Activated CD8-positive, alpha-beta T cell treated with anti-CD3 and anti-CD28 coated beads for 36 hours (primary cell): ENCODE measurements around the gene EDC4. TPM values are rescaled to one million over a fixed set of nuclear protein-coding genes. Genes with fewer than 3 reads are reported as not detected.
"Not testable (repeated sequence)": the region's sequence is repeated elsewhere in the genome, so short reads cannot be mapped to it uniquely, and the experiment has no call there.

Source experiments
- ATAC-seq: fragments of 200-7000 bp; cut with Tn5 transposase; one replicate; pipeline ENCODE4 v1.10.0; 2021; ENCODE audit warnings: mild to moderate bottlenecking, moderate library complexity
- CTCF ChIA-PET: fragments of 350-600 bp; sonication (Branson Sonifier 250); formaldehyde crosslinking; loops from one replicate; lab custom pipeline; 2021; ENCODE audit warnings: antibody characterized with exemption; lab: Charles Lee
- POLR2A ChIA-PET: fragments of 350-600 bp; sonication (Branson Sonifier 250); formaldehyde crosslinking; loops from one replicate; lab custom pipeline; 2021; ENCODE audit warnings: antibody characterized with exemption; lab: Charles Lee
- DNase-seq: peaks from one replicate; pipeline ENCODE4 v3.0.0-alpha.2; 2020
- H3K27ac Mint-ChIP-seq: one replicate; pipeline ENCODE4 v1.8.0; 2021; ENCODE audit warnings: mild to moderate bottlenecking, mixed read lengths
- H3K27me3 Mint-ChIP-seq: one replicate; pipeline ENCODE4 v1.8.0; 2021; ENCODE audit warnings: mixed read lengths
- H3K36me3 Mint-ChIP-seq: one replicate; pipeline ENCODE4 v1.8.0; 2021; ENCODE audit warnings: low read depth, mixed read lengths
- H3K4me1 Mint-ChIP-seq: one replicate; pipeline ENCODE4 v1.8.0; 2021; ENCODE audit warnings: low read depth, mixed read lengths
- H3K4me3 Mint-ChIP-seq: one replicate; pipeline ENCODE4 v1.8.0; 2021; ENCODE audit warnings: mild to moderate bottlenecking, moderate library complexity, mixed read lengths
- H3K9me3 Mint-ChIP-seq: one replicate; pipeline ENCODE4 v1.8.0; 2021; ENCODE audit warnings: mixed read lengths
- intact Hi-C: fragments of 100-400 bp; cut with micrococcal nuclease; formaldehyde crosslinking; loops from one replicate; pipeline ENCODE4 v1.10.0; 2022
- total RNA-seq, 2 experiments: library from RNA; stranded (reverse); gene quantifications; one replicate each; pipeline ENCODE4 v1.2.3, GENCODE V29; 2021
- TF ChIP-seq, protein P1 (sequence below): fragments of 200-600 bp; IDR thresholded peaks from one replicate; pipeline ENCODE4 v1.8.0; 2022; ENCODE audit warnings: antibody characterized with exemption, mild to moderate bottlenecking

Gene EDC4
- total RNA-seq, 2 experiments from 2014 or later = 78.7 to 90.9 TPM

DNA sequence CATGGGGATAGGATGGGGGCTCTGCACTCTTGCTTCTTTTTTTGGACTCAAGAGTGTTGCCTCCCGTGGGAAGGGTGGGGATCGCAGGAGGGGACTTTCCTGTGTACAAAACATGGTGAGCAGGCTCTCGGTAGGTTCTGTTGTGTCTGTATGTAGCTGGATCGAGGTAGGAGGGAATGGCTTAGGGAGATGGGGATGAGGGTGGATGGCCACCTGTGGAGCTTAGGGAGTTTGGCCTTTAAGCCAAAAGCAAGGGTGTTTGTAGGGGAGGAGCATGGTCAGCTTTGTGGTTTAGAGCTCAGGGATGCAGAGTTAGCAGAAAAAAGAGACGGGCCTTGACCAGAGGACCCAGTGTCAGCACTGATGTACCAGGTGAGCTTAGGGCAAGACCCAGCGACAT, 11.0 kb upstream of the EDC4 start:
- ATAC-seq = no peak
- H3K27ac Mint-ChIP-seq = peak overlapping the region; percentile 41
- intact Hi-C loops = no loop called here

DNA sequence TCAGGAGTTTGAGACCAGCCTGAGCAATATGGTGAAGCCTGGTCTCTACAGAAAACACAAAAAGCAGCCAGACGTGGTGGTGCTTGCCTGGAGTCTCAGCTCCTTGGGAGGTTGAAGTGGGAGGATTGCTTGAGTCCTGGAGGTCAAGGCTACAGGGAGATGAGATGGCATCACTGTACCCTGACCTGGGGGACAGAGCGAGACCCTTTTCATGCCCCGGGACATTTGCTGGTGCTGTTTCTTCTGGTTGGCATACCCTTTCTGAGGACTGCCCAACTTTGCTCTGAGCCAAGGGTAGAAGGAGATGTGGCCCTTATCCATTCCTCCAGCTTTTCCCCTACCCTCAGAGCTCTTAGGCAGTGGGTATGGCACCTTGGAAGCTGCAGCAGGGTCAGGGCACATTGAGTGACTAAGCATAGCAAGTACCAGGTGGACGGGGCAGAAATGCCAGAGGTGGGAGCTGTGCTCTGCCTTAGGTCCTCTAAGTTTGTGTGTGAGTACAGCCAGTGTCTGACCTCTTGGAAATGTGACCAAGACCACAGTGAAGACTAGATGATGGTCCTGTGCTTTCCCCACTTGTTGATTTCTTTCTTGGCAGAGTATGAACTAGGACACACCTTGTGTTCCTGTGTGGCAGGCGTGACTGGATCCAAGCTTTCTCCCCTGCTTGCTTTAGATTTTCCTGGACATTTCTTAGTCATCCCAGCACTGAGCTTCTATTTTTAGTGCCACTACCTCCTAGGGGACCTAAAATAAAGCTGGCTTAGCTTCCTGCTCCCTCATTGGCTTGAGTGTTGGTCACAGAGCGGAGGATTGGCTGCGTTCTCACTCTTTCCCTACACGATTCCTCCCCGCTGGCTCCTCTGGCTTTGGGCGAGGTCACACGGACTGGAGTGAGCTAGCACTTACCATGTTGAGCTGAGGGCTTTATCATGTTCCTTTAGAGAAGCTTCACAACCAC, 9.9 kb upstream of the EDC4 start:
- intact Hi-C loops = no loop called here
- no peak overlapping the region for H3K4me3 Mint-ChIP-seq
- no peak for DNase-seq
- peaks cover 4% of the 10 kb centered on the region for H3K4me1 Mint-ChIP-seq
- TF ChIP-seq, protein P1, sequence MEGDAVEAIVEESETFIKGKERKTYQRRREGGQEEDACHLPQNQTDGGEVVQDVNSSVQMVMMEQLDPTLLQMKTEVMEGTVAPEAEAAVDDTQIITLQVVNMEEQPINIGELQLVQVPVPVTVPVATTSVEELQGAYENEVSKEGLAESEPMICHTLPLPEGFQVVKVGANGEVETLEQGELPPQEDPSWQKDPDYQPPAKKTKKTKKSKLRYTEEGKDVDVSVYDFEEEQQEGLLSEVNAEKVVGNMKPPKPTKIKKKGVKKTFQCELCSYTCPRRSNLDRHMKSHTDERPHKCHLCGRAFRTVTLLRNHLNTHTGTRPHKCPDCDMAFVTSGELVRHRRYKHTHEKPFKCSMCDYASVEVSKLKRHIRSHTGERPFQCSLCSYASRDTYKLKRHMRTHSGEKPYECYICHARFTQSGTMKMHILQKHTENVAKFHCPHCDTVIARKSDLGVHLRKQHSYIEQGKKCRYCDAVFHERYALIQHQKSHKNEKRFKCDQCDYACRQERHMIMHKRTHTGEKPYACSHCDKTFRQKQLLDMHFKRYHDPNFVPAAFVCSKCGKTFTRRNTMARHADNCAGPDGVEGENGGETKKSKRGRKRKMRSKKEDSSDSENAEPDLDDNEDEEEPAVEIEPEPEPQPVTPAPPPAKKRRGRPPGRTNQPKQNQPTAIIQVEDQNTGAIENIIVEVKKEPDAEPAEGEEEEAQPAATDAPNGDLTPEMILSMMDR = no peak
- ATAC-seq = no peak
- CTCF ChIA-PET = interaction anchor here (0.7 to 3.9 kb wide), 3 partner anchors 20 to 79 kb away, joined by 3 to 21 read pairs (median 16); partner anchors contain the start of gene NRN1L
- POLR2A ChIA-PET = interaction anchor here (0.7 to 2.8 kb wide), 8 partner anchors 9 to 72 kb away, joined by 3 to 11 read pairs (median 4); partner anchors contain the start of genes CENPT, EDC4 and NUTF2
- H3K27me3 Mint-ChIP-seq = no peaks in the 10 kb centered on the region
- H3K36me3 Mint-ChIP-seq = peaks cover 21% of the 10 kb centered on the region
- no peak overlapping the region for H3K27ac Mint-ChIP-seq
- H3K9me3 Mint-ChIP-seq = no peaks in the 10 kb centered on the region

More for the DNA sequence above, 11.0 kb upstream of the EDC4 start:
- Mint-ChIP-seq H3K9me3 (no peaks in the 10 kb centered on the region), H3K27me3 (no peaks in the 10 kb centered on the region), H3K36me3 (peaks cover 19% of the 10 kb centered on the region), H3K4me3 (no peak overlapping the region), H3K4me1 (peaks cover 13% of the 10 kb centered on the region)
- ChIA-PET CTCF (interaction anchor here (0.9 to 3.9 kb wide), 4 partner anchors 9 to 46 kb away, joined by 3 to 21 read pairs (median 10); partner anchors contain the start of gene NRN1L), POLR2A (interaction anchor here (0.5 to 2.8 kb wide), 6 partner anchors 10 to 167 kb away, joined by 3 to 11 read pairs (median 5); partner anchors contain the start of genes CENPT, EDC4 and NUTF2)
- no peak for DNase-seq
- TF ChIP-seq, protein P1 = no peak

DNA sequence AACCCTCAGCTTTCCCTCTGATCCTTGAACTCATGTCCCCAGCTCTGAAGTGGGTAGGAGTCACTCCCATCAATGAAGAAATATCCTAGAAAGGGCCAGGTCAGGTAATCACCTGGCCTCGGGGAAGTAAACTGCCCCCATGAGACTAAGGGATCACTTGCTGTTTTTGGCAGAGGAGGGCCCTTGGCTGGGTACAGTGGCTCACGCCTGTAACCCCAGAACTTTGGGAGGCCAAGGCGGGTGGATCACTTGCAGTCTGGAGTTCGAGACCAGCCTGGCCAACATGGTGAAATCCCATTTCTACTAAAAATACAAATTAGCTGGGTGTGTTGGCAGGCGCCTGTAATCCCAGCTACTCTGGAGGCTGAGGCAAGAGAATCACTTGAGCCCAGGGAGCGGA, 8.8 kb upstream of the EDC4 start:
- H3K9me3 Mint-ChIP-seq, H3K4me1 Mint-ChIP-seq, H3K4me3 Mint-ChIP-seq, DNase-seq, H3K27me3 Mint-ChIP-seq, intact Hi-C loops, ATAC-seq, H3K27ac Mint-ChIP-seq: not testable (repeated sequence)
- ChIA-PET CTCF (interaction anchor here (2.9 to 3.9 kb wide), 2 partner anchors 19 to 48 kb away, joined by 16 to 21 read pairs; partner anchors contain the start of gene NRN1L), POLR2A (interaction anchor here (1.1 to 2.8 kb wide), 2 partner anchors 13 to 16 kb away, joined by 3 to 11 read pairs; partner anchors contain the start of genes CENPT and NUTF2)
- H3K36me3 Mint-ChIP-seq = peaks cover 18% of the 10 kb centered on the region

DNA sequence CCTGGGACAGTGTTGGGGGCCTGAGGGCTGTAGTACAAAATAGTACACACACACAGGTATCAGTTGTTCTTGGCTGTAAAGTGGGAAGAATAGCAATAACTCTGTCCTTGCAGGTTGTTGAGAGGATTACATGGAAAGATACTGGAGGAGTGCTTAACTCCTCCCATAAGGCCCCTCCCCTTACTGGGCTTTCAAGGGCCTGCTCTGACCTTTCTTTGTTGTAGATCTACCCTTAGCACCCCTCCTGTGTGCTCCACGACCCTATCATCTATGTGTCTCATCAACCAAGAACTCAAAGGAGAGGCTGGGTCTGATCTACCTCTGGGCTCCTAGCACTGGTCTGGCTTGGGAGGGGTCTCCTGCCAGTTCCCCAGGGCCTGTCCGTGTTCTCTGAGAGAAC, 8.3 kb upstream of the EDC4 start:
- Mint-ChIP-seq H3K4me1 (no peaks in the 10 kb centered on the region), H3K4me3 (no peak overlapping the region), H3K27me3 (no peaks in the 10 kb centered on the region), H3K36me3 (peaks cover 19% of the 10 kb centered on the region), H3K9me3 (no peaks in the 10 kb centered on the region), H3K27ac (no peak overlapping the region)
- ATAC-seq (no peak), DNase-seq (no peak)
- ChIA-PET POLR2A (interaction anchor here (0.7 kb wide), 1 partner anchor 109 kb away, joined by 3 read pairs; no protein-coding TSS in a partner anchor), CTCF (interaction anchor here (1.3 to 3.9 kb wide), 2 partner anchors 19 to 48 kb away, joined by 9 to 21 read pairs; partner anchors contain the start of gene NRN1L)
- TF ChIP-seq, protein P1 = no peak
- intact Hi-C loops = no loop called here

DNA sequence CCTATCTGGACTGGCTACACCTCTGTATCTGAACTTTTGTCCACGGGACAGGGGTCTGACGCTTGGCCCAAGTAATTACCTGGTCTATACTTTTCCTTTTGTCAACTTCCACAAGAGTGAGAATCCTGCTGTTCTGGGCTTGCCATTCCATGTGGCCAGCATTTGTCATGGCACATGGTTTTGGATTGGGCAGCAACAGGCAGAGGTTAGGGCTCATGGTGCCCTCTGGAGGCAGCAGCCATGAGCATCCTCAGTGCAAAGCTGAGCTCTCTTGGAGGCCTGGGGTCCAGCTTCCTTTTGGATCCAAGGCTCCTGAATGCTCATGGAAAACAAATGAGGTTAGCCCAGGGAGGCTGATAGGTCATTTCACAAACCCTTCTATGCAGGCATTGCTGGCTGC, 7.5 kb upstream of the EDC4 start:
- ChIA-PET CTCF (interaction anchor here (0.8 to 3.9 kb wide), 3 partner anchors 10 to 49 kb away, joined by 3 to 21 read pairs (median 9); partner anchors contain the start of gene NRN1L), POLR2A (interaction anchor here (0.7 kb wide), 1 partner anchor 108 kb away, joined by 3 read pairs; no protein-coding TSS in a partner anchor)
- Mint-ChIP-seq H3K4me3 (no peak overlapping the region), H3K4me1 (no peaks in the 10 kb centered on the region), H3K36me3 (peaks cover 19% of the 10 kb centered on the region), H3K27ac (no peak overlapping the region), H3K9me3 (no peaks in the 10 kb centered on the region), H3K27me3 (no peaks in the 10 kb centered on the region)
- TF ChIP-seq, protein P1 = peak; percentile 33
- DNase-seq (peak; percentile 30), ATAC-seq (peak; percentile 64)
- intact Hi-C loops = no loop called here
